ENCODE results near the gene F2RL2. TPM values are rescaled to one million over a fixed set of nuclear protein-coding genes. Genes with fewer than 3 reads are reported as not detected.
"Not testable (repeated sequence)": the region's sequence is repeated elsewhere in the genome, so short reads cannot be mapped to it uniquely, and the experiment has no call there.

F2RL2 gene
- total RNA-seq, 6 experiments from 2014 or later, result 40.8 to 87.2 (median 54.3) TPM

GRCh38 chr5:76607353-76607871, 15.8 kb downstream of the F2RL2 start:
- Mint-ChIP-seq H3K36me3 (ENCODE audit: low read depth) (no peaks in the 10 kb centered on the region; the same call in 1 of the 2 replicates), H3K9me3 (no peaks in the 10 kb centered on the region), H3K4me3 (peak overlapping the region; percentile 82), H3K4me1 (ENCODE audit: low read depth) (peaks cover 62% of the 10 kb centered on the region), H3K27ac (peak overlapping the region; percentile 73), H3K27me3 (ENCODE audit: insufficient read depth) (no peaks in the 10 kb centered on the region)
- TF ChIP-seq, protein P1, sequence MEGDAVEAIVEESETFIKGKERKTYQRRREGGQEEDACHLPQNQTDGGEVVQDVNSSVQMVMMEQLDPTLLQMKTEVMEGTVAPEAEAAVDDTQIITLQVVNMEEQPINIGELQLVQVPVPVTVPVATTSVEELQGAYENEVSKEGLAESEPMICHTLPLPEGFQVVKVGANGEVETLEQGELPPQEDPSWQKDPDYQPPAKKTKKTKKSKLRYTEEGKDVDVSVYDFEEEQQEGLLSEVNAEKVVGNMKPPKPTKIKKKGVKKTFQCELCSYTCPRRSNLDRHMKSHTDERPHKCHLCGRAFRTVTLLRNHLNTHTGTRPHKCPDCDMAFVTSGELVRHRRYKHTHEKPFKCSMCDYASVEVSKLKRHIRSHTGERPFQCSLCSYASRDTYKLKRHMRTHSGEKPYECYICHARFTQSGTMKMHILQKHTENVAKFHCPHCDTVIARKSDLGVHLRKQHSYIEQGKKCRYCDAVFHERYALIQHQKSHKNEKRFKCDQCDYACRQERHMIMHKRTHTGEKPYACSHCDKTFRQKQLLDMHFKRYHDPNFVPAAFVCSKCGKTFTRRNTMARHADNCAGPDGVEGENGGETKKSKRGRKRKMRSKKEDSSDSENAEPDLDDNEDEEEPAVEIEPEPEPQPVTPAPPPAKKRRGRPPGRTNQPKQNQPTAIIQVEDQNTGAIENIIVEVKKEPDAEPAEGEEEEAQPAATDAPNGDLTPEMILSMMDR (IDR thresholded peaks at IDR 0.05), result no peak
- DNase-seq, result no peak

DNA sequence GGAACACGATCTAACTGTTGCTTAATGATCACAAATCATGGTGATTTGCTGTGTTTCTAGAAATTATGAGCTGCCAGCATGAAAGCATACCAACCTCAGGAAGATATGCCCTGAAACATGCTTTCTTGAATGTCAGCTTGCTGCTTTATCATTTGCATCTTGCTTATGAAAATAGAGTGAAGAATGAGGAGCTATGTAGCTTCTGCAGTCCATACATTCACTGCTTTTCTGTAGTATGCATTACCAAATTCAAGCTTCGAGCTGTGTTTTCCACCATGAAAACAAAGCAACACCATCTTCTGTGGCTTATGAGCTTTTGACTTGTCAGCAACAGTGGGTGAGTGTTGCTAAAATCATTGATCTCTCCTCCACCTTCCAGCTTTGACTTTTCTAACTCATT, 16.5 kb downstream of the F2RL2 start:
- DNase-seq, result no peak
- no peaks in the 10 kb centered on the region for H3K27me3 Mint-ChIP-seq (ENCODE audit: insufficient read depth)
- TF ChIP-seq, protein P1 (IDR thresholded peaks at IDR 0.05), result no peak
- H3K4me1 Mint-ChIP-seq (ENCODE audit: low read depth), result peaks cover 70% of the 10 kb centered on the region
- H3K36me3 Mint-ChIP-seq (ENCODE audit: low read depth), result no peaks in the 10 kb centered on the region; the same call in 1 of the 2 replicates
- peak overlapping the region; percentile 20; the same call in 1 of the 2 replicates for H3K27ac Mint-ChIP-seq
- peak overlapping the region; percentile 82 for H3K4me3 Mint-ChIP-seq
- no peaks in the 10 kb centered on the region for H3K9me3 Mint-ChIP-seq

DNA sequence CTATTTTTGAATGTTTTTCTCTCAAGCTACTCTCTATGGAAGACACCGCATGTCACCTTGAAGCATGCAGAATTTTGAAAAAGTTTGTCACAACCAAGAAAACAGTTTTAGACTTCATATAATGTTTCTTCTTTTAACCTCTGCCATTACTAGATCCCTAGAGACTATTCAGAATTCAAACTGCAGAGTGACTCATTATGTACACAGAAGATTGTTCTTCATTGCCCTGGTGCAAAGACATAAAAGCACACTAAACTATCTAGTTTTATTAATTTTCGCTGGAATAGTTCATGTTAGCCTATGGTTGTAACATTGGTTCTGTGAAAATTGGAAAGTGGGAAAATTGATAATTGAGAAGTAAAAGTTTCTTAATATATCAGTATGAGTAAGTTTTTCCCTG, 18.4 kb downstream of the F2RL2 start:
- H3K36me3 Mint-ChIP-seq (ENCODE audit: low read depth), result no peaks in the 10 kb centered on the region
- TF ChIP-seq, protein P1 (IDR thresholded peaks at IDR 0.05), result no peak
- H3K27me3 Mint-ChIP-seq (ENCODE audit: insufficient read depth), result no peaks in the 10 kb centered on the region
- H3K4me3 Mint-ChIP-seq, result no peak overlapping the region
- no peaks in the 10 kb centered on the region for H3K9me3 Mint-ChIP-seq
- H3K27ac Mint-ChIP-seq, result no peak overlapping the region
- DNase-seq, result no peak
- peaks cover 69% of the 10 kb centered on the region for H3K4me1 Mint-ChIP-seq (ENCODE audit: low read depth)

DNA sequence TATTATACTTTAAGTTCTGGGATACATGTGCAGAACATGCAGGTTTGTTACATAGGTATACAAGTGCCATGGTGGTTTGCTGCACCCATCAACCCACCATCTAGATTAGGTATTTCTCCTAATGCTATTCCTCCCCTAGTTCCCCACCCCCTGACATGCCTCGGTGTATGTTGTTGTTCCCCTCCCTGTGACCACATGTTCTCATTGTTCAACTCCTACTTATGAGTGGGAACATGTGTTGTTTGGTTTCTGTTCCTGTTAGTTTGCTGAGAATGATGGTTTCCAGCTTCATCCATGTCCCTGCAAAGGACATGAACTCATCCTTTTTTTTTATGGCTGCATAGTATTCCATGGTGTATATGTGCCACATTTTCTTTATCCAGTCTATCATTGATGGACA, 19.2 kb downstream of the F2RL2 start:
- not testable (repeated sequence) for DNase-seq, H3K27ac Mint-ChIP-seq
- H3K4me1 Mint-ChIP-seq (ENCODE audit: low read depth), result peaks cover 69% of the 10 kb centered on the region

DNA sequence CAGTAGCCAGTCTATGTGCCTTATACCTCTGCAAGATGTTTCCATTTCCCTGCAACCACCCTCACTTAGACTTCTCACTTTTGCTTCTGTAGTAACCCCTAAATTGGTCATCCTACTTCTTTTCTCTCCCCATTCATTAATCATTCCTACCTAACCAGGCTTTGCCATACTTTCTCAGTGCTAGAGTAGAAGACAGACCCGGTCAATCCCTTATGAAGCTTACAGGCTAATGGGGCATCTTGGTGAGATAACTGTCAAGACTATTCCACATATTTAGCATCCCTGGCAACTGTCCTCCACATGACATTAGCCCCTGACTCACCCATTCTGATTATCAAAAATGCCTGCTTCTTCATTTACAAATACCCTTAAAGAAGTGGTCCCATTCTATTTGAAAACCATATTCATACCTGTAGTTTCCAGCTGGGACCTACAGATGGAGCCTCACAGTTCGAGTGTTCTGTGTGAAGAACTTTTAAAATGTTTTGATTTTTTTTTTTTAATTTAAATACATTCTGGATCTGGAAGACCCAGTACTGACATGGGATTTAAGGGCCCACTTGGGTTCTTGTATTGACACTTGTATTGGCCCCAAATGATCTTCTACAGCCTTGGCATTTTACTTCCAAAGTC, 21.0 kb downstream of the F2RL2 start:
- TF ChIP-seq, protein P1 (IDR thresholded peaks at IDR 0.05), result peak; percentile 75
- Mint-ChIP-seq H3K27ac (no peak overlapping the region), H3K4me1 (ENCODE audit: low read depth) (peaks cover 51% of the 10 kb centered on the region), H3K36me3 (ENCODE audit: low read depth) (no peaks in the 10 kb centered on the region), H3K4me3 (no peak overlapping the region), H3K9me3 (no peaks in the 10 kb centered on the region), H3K27me3 (ENCODE audit: insufficient read depth) (no peaks in the 10 kb centered on the region)
- DNase-seq, result no peak

More for the DNA sequence above, 19.2 kb downstream of the F2RL2 start:
- not testable (repeated sequence) for H3K9me3 Mint-ChIP-seq; H3K27me3 Mint-ChIP-seq (ENCODE audit: insufficient read depth); H3K4me3 Mint-ChIP-seq; H3K36me3 Mint-ChIP-seq (ENCODE audit: low read depth)

DNA sequence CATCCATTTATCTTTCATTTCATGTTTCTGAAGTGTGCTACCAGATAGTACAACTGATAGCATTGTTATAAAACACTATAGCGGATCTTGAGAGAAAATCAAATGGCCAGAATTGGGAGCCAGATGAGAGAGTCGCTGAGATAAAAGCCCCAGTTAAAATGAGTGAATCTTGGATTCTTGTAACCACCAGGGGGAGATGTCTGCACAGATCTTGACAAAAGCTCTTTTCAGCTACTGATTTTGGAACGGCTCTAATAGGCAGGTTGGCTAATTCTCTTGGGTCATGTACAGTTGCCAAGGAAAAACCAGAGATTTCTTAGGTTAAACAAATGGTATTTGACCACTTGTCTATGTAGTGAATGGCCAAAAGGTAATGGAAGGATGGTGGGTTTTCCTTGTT, 21.7 kb downstream of the F2RL2 start:
- no peak overlapping the region for H3K4me3 Mint-ChIP-seq
- H3K9me3 Mint-ChIP-seq, result no peaks in the 10 kb centered on the region
- H3K36me3 Mint-ChIP-seq (ENCODE audit: low read depth), result no peaks in the 10 kb centered on the region
- peaks cover 44% of the 10 kb centered on the region for H3K4me1 Mint-ChIP-seq (ENCODE audit: low read depth)
- peak; percentile 66 for DNase-seq
- H3K27me3 Mint-ChIP-seq (ENCODE audit: insufficient read depth), result peaks cover under 1% of the 10 kb centered on the region; the same call in 1 of the 2 replicates
- TF ChIP-seq, protein P1 (IDR thresholded peaks at IDR 0.05), result peak; percentile 93
- H3K27ac Mint-ChIP-seq, result no peak overlapping the region
